GM12875 (cell line): Measurements from ENCODE around the gene FOXI3.

Experiments
- H3K4me3 ChIP-seq: one replicate; pipeline ENCODE4 v1.5.1; 2011; ENCODE audit warnings: low read depth, low read length, control low read depth
- TF ChIP-seq, protein P1 (sequence below): IDR thresholded peaks from 2 replicates; pipeline ENCODE4 v1.5.1; 2011; ENCODE audit warnings: low read depth, mild to moderate bottlenecking, control low read depth, inconsistent platforms, low read length, moderate library complexity, borderline replicate concordance; ENCODE audit not compliant: insufficient read depth

FOXI3 gene

DNA sequence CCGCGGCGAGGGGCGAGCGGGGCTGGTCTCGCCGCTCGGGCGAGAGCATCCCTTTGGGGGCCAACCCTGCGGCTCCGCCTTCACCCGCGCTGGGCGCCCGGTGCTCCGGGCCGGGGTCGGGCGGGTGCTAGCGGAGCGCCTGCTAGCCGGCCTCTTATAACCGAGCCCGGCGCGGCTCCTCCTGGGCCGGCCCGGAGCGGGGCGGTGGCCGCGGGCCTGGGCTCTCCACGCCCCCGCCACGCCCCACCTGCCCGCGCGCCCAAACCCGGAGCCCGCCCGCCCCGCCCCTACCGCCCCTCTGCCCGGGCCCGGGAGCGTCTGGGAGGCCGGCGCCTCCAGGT is at the start of gene FOXI3:
Gene FOXI3, minus strand, starts transcription at position 129 of the 341 bp plus-strand sequence. CDS start 158 bp downstream, outside the sequence.
- H3K4me3 ChIP-seq: no peak within 1 kb of the TSS
- TF ChIP-seq, protein P1, sequence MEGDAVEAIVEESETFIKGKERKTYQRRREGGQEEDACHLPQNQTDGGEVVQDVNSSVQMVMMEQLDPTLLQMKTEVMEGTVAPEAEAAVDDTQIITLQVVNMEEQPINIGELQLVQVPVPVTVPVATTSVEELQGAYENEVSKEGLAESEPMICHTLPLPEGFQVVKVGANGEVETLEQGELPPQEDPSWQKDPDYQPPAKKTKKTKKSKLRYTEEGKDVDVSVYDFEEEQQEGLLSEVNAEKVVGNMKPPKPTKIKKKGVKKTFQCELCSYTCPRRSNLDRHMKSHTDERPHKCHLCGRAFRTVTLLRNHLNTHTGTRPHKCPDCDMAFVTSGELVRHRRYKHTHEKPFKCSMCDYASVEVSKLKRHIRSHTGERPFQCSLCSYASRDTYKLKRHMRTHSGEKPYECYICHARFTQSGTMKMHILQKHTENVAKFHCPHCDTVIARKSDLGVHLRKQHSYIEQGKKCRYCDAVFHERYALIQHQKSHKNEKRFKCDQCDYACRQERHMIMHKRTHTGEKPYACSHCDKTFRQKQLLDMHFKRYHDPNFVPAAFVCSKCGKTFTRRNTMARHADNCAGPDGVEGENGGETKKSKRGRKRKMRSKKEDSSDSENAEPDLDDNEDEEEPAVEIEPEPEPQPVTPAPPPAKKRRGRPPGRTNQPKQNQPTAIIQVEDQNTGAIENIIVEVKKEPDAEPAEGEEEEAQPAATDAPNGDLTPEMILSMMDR: no peak

DNA sequence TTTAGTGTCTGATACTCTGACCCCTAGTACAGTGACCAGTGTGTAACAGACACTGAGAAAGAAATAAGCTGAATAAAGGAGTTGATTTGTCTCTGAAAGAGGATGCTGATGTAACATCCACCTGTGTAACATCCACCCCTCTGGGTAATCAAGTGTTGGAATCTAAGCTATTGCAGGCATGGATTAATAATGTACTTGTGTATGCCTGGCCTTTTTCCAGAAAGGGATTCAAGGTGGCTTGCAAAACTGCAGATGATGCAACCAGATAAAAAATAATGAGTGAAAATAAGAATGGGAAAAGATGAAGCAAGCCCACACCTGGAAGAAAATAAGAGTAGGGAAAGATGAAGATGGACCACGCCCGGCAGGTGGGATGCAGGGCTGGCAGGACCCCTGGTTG is 48.2 kb upstream of the FOXI3 start:
- TF ChIP-seq, protein P1: no peak
- no peak overlapping the region for H3K4me3 ChIP-seq

DNA sequence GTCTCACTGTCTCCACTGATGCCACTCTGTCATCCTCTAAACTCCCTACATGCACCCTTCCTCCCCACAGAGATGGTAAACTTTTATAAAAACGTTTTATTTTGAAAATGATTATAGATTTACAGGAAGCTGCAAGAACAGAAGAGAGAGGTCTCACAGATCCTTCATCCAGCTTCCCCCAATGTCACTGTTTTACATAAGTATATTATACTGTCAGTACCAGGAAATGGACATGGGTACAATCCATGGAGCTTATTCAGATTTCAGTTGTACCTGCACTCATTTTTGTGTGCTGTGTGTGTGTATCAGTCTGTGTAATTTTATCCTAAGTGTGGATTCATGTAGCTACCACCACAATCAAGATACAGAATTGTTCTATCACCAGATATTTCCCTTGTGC is 46.7 kb upstream of the FOXI3 start:
- TF ChIP-seq, protein P1: no peak
- H3K4me3 ChIP-seq: no peak overlapping the region

DNA sequence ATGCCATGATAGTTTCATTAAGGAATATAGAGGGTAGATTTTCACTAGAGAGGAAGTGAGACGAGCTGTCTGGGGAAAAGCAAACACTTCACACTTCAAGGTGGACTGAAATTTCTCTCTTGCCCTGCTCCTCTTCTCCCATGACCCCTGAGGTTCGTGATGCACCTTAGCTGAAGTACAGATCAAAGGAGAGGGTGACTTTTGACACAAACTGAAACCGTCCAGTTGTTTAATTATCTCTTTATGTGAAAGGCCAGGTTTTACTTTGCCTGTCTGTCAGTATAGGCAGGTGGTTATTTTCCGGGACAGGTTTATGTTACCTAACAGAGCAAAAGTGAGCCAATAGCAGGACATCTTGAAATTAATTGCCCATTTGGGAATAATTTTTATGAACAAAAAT is 41.0 kb upstream of the FOXI3 start:
- no peak overlapping the region for H3K4me3 ChIP-seq

DNA sequence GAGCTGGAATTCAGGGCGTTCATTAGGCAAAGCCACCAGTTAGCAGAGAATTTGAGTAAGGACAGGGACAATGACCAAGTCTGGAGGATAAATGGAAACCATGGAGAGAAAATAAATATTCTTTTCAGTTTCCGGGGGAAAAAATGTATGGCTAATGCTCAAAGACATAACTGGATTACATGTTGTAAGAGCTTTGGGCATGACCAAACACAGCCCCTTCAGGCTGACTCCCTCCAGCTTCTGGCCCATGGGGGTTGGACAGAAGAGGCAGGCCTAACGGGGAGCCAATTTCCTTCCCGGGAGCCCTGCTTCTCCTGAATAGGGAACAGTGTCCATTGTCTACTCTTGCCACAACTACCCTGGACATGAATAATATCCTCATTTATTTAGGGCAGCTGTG is 39.5 kb upstream of the FOXI3 start:
- TF ChIP-seq, protein P1: no peak
- H3K4me3 ChIP-seq: no peak overlapping the region

More for the DNA sequence above, 41.0 kb upstream of the FOXI3 start:
- TF ChIP-seq, protein P1: no peak

DNA sequence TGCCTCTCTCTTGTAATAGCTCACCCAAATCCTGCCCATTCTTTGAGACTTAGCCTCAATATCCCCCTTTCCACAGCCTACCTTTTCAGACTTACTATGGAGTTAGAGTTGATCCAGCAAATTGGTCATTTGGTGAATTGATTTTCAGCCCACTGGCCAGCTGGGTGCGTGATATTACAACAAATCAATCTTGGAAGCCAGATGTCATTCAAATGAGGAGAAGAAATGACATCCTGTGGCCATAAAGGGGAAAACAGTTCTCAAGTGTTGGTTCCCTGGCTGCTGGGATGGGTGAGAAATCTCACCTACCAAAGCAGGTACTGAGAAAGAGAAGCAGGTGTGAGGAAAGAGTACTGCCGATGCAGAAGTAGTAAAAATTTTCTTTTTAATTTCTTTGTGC is 36.7 kb upstream of the FOXI3 start:
- no peak overlapping the region for H3K4me3 ChIP-seq
- TF ChIP-seq, protein P1: no peak

DNA sequence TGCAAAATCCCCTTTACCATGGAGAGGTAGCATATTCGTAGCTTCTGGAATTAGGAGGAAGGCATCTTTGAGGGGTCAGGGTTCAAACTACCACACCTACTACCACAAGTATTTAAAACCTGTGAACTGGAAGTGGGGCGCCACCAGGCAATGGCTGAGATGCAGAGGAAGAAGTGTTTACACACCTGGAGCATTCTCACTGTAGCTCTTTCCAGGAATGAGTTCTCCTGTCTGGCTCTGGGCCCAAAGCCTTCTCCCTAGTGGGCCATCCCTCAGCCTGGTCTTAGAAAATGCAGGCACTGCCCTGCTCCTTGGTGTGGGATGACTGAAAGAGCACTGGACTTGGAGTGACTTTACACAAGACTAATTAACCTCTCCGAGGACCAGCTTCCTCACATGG is 30.7 kb upstream of the FOXI3 start:
- TF ChIP-seq, protein P1: no peak
- H3K4me3 ChIP-seq: no peak overlapping the region
